HS-5 (cell line): Measurements from ENCODE around the gene MEPCE.

Experiments used
- DNase-seq: peaks from one replicate; pipeline ENCODE4 v3.0.0-alpha.2; 2012; ENCODE audit warnings: low read depth

The MEPCE gene

GRCh38 chr7:100464791-100465190 is 35.2 kb downstream of the MEPCE start:
- DNase-seq, result no peak

- DNase-seq, result no peak
Measured at GRCh38 chr7:100465299-100465698, 35.7 kb downstream of the MEPCE start.

GRCh38 chr7:100465702-100466311 is 36.2 kb downstream of the MEPCE start:
- no peak for DNase-seq

- DNase-seq, result no peak
Measured at GRCh38 chr7:100466653-100467605, 37.3 kb downstream of the MEPCE start.

- DNase-seq, result no peak
Measured at GRCh38 chr7:100467638-100468373, 38.2 kb downstream of the MEPCE start.

- no peak for DNase-seq
Measured at GRCh38 chr7:100469227-100470044, 39.8 kb downstream of the MEPCE start.

GRCh38 chr7:100471021-100471420 is 41.4 kb downstream of the MEPCE start:
- DNase-seq, result no peak

- DNase-seq, result no peak
Measured at GRCh38 chr7:100472121-100472851, 42.7 kb downstream of the MEPCE start.

- DNase-seq, result no peak
Measured at GRCh38 chr7:100472854-100473499, 43.3 kb downstream of the MEPCE start.

GRCh38 chr7:100475549-100475948 is 45.9 kb downstream of the MEPCE start:
- no peak for DNase-seq

GRCh38 chr7:100476101-100476780 is 46.6 kb downstream of the MEPCE start:
- DNase-seq, result no peak

GRCh38 chr7:100476903-100477870 is 47.6 kb downstream of the MEPCE start:
- no peak for DNase-seq

- no peak for DNase-seq
Measured at GRCh38 chr7:100477871-100478267, 48.2 kb downstream of the MEPCE start.

GRCh38 chr7:100478958-100479660 is 49.5 kb downstream of the MEPCE start, which contains the start of gene TSC22D4:
Gene TSC22D4 (minus strand): TSS chr7:100479214. CDS start chr7:100478038, 1,176 bp downstream.
- DNase-seq, result peak; percentile 46

- no peak for DNase-seq
Measured at GRCh38 chr7:100481466-100481865, 51.8 kb downstream of the MEPCE start.

GRCh38 chr7:100482728-100483089 is 53.1 kb downstream of the MEPCE start:
- DNase-seq, result no peak

GRCh38 chr7:100483090-100483721 is 53.6 kb downstream of the MEPCE start:
- no peak for DNase-seq
